Activated T-helper 1 cell treated with anti-CD3 and anti-CD28 coated beads, Interleukin-12 subunit alpha, Interleukin-12 subunit beta, Interleukin-2, Interleukin-4 antibody, amounts not matched to agents 30 ng/mL and 10 ng/mL and 1 ng/mL, durations not matched to agents 14 hours and 24 hours and 36 hours (primary cell): Measurements from ENCODE around the gene DTWD2. TPM values are rescaled to one million over a fixed set of nuclear protein-coding genes. Genes with fewer than 3 reads are reported as not detected.
"Not testable (repeated sequence)": the region's sequence is repeated elsewhere in the genome, so short reads cannot be mapped to it uniquely, and the experiment has no call there.

Experiments
- DNase-seq: peaks from one replicate; pipeline ENCODE4 v3.0.0; 2021; ENCODE audit warnings: low spot score
- H3K27ac Mint-ChIP-seq: one replicate; pipeline ENCODE4 v1.8.0; 2021; ENCODE audit warnings: mild to moderate bottlenecking, mixed read lengths
- H3K27me3 Mint-ChIP-seq: one replicate; pipeline ENCODE4 v1.8.0; 2022; ENCODE audit warnings: mild to moderate bottlenecking, moderate library complexity, mixed read lengths; ENCODE audit not compliant: insufficient read depth
- H3K36me3 Mint-ChIP-seq: one replicate; pipeline ENCODE4 v1.8.0; 2021; ENCODE audit warnings: low read depth, mixed read lengths
- H3K4me1 Mint-ChIP-seq: one replicate; pipeline ENCODE4 v1.8.0; 2021; ENCODE audit warnings: low read depth, mixed read lengths
- H3K4me3 Mint-ChIP-seq: one replicate; pipeline ENCODE4 v1.8.0; 2021; ENCODE audit warnings: mild to moderate bottlenecking, moderate library complexity, mixed read lengths
- H3K9me3 Mint-ChIP-seq: one replicate; pipeline ENCODE4 v1.8.0; 2021; ENCODE audit warnings: mixed read lengths
- intact Hi-C: fragments of 100-400 bp; cut with micrococcal nuclease; formaldehyde crosslinking; loops from one replicate; pipeline ENCODE4 v1.15.1; 2024
- total RNA-seq: library from RNA; stranded (reverse); gene quantifications from 2 replicates; pipeline ENCODE4 v1.2.3, GENCODE V29; 2022

DTWD2 gene
- total RNA-seq, 1 donor from 2014 or later: 1.6 TPM

GRCh38 chr5:118963169-118963568 is 25.2 kb downstream of the DTWD2 start:
- Mint-ChIP-seq H3K27ac (no peak overlapping the region), H3K27me3 (no peaks in the 10 kb centered on the region), H3K4me3 (no peak overlapping the region), H3K36me3 (no peaks in the 10 kb centered on the region), H3K9me3 (no peaks in the 10 kb centered on the region), H3K4me1 (no peaks in the 10 kb centered on the region)
- no peak for DNase-seq
- intact Hi-C loops: no loop called here

GRCh38 chr5:118960557-118960956 is 27.8 kb downstream of the DTWD2 start:
- Mint-ChIP-seq H3K27ac (no peak overlapping the region), H3K9me3 (no peaks in the 10 kb centered on the region), H3K27me3 (no peaks in the 10 kb centered on the region), H3K4me1 (no peaks in the 10 kb centered on the region), H3K36me3 (no peaks in the 10 kb centered on the region), H3K4me3 (no peak overlapping the region)
- intact Hi-C loops: no loop called here
- DNase-seq: no peak

GRCh38 chr5:118956727-118957126 is 31.6 kb downstream of the DTWD2 start:
- Mint-ChIP-seq H3K27ac (no peak overlapping the region), H3K36me3 (no peaks in the 10 kb centered on the region), H3K9me3 (no peaks in the 10 kb centered on the region), H3K27me3 (no peaks in the 10 kb centered on the region), H3K4me3 (no peak overlapping the region), H3K4me1 (no peaks in the 10 kb centered on the region)
- DNase-seq: no peak
- intact Hi-C loops: no loop called here

- H3K27me3 Mint-ChIP-seq: no peaks in the 10 kb centered on the region
- no peak overlapping the region for H3K27ac Mint-ChIP-seq
- DNase-seq: no peak
- no peaks in the 10 kb centered on the region for H3K9me3 Mint-ChIP-seq
- no peaks in the 10 kb centered on the region for H3K36me3 Mint-ChIP-seq
- intact Hi-C loops: no loop called here
- no peak overlapping the region for H3K4me3 Mint-ChIP-seq
- no peaks in the 10 kb centered on the region for H3K4me1 Mint-ChIP-seq
Measured at GRCh38 chr5:118953652-118954005, 34.7 kb downstream of the DTWD2 start.

- Mint-ChIP-seq H3K27me3 (no peaks in the 10 kb centered on the region), H3K27ac (no peak overlapping the region), H3K36me3 (no peaks in the 10 kb centered on the region), H3K4me3 (no peak overlapping the region), H3K4me1 (no peaks in the 10 kb centered on the region), H3K9me3 (no peaks in the 10 kb centered on the region)
- no peak for DNase-seq
- intact Hi-C loops: no loop called here
Measured at GRCh38 chr5:118952992-118953651, 35.2 kb downstream of the DTWD2 start.

- H3K9me3 Mint-ChIP-seq, H3K4me1 Mint-ChIP-seq, H3K27ac Mint-ChIP-seq, H3K4me3 Mint-ChIP-seq, DNase-seq, H3K36me3 Mint-ChIP-seq, H3K27me3 Mint-ChIP-seq, intact Hi-C loops: not testable (repeated sequence)
Measured at GRCh38 chr5:118952306-118952705, 36.0 kb downstream of the DTWD2 start.

GRCh38 chr5:118950354-118950753 is 38.0 kb downstream of the DTWD2 start:
- H3K4me1 Mint-ChIP-seq, H3K9me3 Mint-ChIP-seq, H3K27me3 Mint-ChIP-seq, DNase-seq, H3K4me3 Mint-ChIP-seq, intact Hi-C loops, H3K36me3 Mint-ChIP-seq, H3K27ac Mint-ChIP-seq: not testable (repeated sequence)

GRCh38 chr5:118946138-118946800 is 42.1 kb downstream of the DTWD2 start:
- Mint-ChIP-seq H3K36me3 (no peaks in the 10 kb centered on the region), H3K4me3 (no peak overlapping the region), H3K27me3 (no peaks in the 10 kb centered on the region), H3K4me1 (no peaks in the 10 kb centered on the region), H3K27ac (no peak overlapping the region), H3K9me3 (no peaks in the 10 kb centered on the region)
- intact Hi-C loops: no loop called here
- no peak for DNase-seq

GRCh38 chr5:118937393-118938061 is 50.8 kb downstream of the DTWD2 start:
- Mint-ChIP-seq H3K9me3 (no peaks in the 10 kb centered on the region), H3K4me1 (no peaks in the 10 kb centered on the region), H3K36me3 (no peaks in the 10 kb centered on the region), H3K27ac (no peak overlapping the region), H3K4me3 (no peak overlapping the region), H3K27me3 (no peaks in the 10 kb centered on the region)
- intact Hi-C loops: no loop called here
- no peak for DNase-seq

- no peak overlapping the region for H3K4me3 Mint-ChIP-seq
- H3K27me3 Mint-ChIP-seq: peaks cover 2% of the 10 kb centered on the region
- H3K4me1 Mint-ChIP-seq: no peaks in the 10 kb centered on the region
- no peak overlapping the region for H3K27ac Mint-ChIP-seq
- H3K36me3 Mint-ChIP-seq: no peaks in the 10 kb centered on the region
- DNase-seq: no peak
- H3K9me3 Mint-ChIP-seq: no peaks in the 10 kb centered on the region
- intact Hi-C loops: no loop called here
Measured at GRCh38 chr5:118933703-118934102, 54.6 kb downstream of the DTWD2 start.

- intact Hi-C loops: no loop called here
- H3K4me1 Mint-ChIP-seq: no peaks in the 10 kb centered on the region
- no peak overlapping the region for H3K27ac Mint-ChIP-seq
- H3K4me3 Mint-ChIP-seq: no peak overlapping the region
- no peaks in the 10 kb centered on the region for H3K9me3 Mint-ChIP-seq
- H3K27me3 Mint-ChIP-seq: peaks cover 2% of the 10 kb centered on the region
- no peaks in the 10 kb centered on the region for H3K36me3 Mint-ChIP-seq
- DNase-seq: no peak
Measured at GRCh38 chr5:118931564-118931963, 56.8 kb downstream of the DTWD2 start.

GRCh38 chr5:118924006-118924389 is 64.3 kb downstream of the DTWD2 start:
- intact Hi-C loops: no loop called here

GRCh38 chr5:118923295-118924005 is 64.9 kb downstream of the DTWD2 start:
- Mint-ChIP-seq H3K4me3 (no peak overlapping the region), H3K9me3 (no peaks in the 10 kb centered on the region), H3K27me3 (no peaks in the 10 kb centered on the region), H3K4me1 (no peaks in the 10 kb centered on the region), H3K27ac (no peak overlapping the region), H3K36me3 (no peaks in the 10 kb centered on the region)
- intact Hi-C loops: no loop called here
- DNase-seq: no peak

More at GRCh38 chr5:118924006-118924389, 64.3 kb downstream of the DTWD2 start:
- Mint-ChIP-seq H3K4me3 (no peak overlapping the region), H3K9me3 (no peaks in the 10 kb centered on the region), H3K27me3 (no peaks in the 10 kb centered on the region), H3K27ac (no peak overlapping the region), H3K4me1 (no peaks in the 10 kb centered on the region), H3K36me3 (no peaks in the 10 kb centered on the region)
- DNase-seq: no peak
